ENCODE data around the gene KLHL26.

- TF ChIP-seq CTCF (IDR thresholded peaks at IDR 0.05) (no peak), SMC3 (IDR thresholded peaks at IDR 0.05) (no peak), POLR2AphosphoS2 (conservative IDR thresholded peaks at IDR 0.05; ENCODE audit: low read length) (no peak), RCOR1 (IDR thresholded peaks at IDR 0.05; ENCODE audit: low read depth, low read length) (no peak), KDM5A (IDR thresholded peaks at IDR 0.05) (no peak), TP53 (CRISPR knock-in tag; IDR thresholded peaks at IDR 0.05) (no peak), POLR2A (IDR thresholded peaks at IDR 0.05; ENCODE audit: low read length) (no peak), BCL3 (IDR thresholded peaks at IDR 0.05) (no peak), JUNB (IDR thresholded peaks at IDR 0.05) (no peak)
Observed at GRCh38 chr19:18662972-18663732, 26.3 kb downstream of the KLHL26 start.

All from A549 (cell line).